ENCODE results near the gene AMT. TPM values are rescaled to one million over a fixed set of nuclear protein-coding genes. Genes with fewer than 3 reads are reported as not detected.

The AMT gene
- total and polyA plus RNA-seq, 5 experiments from 2014 or later, result 1.6 to 9.9 (median 3.1) TPM

GRCh38 chr3:49385617-49386016 is 36.7 kb downstream of the AMT start:
- peak overlapping the region in 4 of 10 donors; percentile 31 to 57 (median 50) for H3K27ac Mint-ChIP-seq
- POLR2A ChIA-PET, result interaction anchor here (0.6 kb wide), 1 partner anchor 176 kb away, joined by 5 read pairs; no protein-coding TSS in a partner anchor
- ATAC-seq (no peak), DNase-seq (no peak)
- H3K4me1 Mint-ChIP-seq, result peaks cover 20 to 82% (median 63%) of the 10 kb centered on the region in 4 donors
- H3K36me3 Mint-ChIP-seq, result peaks cover 0 to 28% (median 0%) of the 10 kb centered on the region in 3 donors
- H3K27me3 Mint-ChIP-seq, result no peaks in the 10 kb centered on the region
- H3K9me3 Mint-ChIP-seq, result no peaks in the 10 kb centered on the region
- H3K4me3 Mint-ChIP-seq, result peak overlapping the region in 3 of 10 donors; percentile 4 to 49 (median 18)

- POLR2A ChIA-PET, result no interaction called here
- no peak for ATAC-seq
- DNase-seq, result no peak
- H3K9me3 Mint-ChIP-seq, result no peaks in the 10 kb centered on the region
- H3K27me3 Mint-ChIP-seq, result no peaks in the 10 kb centered on the region
- H3K36me3 Mint-ChIP-seq, result peaks cover 0 to 27% (median 0%) of the 10 kb centered on the region in 3 donors
- peaks cover 30 to 79% (median 69%) of the 10 kb centered on the region in 4 donors for H3K4me1 Mint-ChIP-seq
- H3K4me3 Mint-ChIP-seq, result peak overlapping the region in 2 of 10 donors; percentile 15 to 36
- peak overlapping the region in 7 of 10 donors; percentile 0 to 84 (median 47) for H3K27ac Mint-ChIP-seq
Measured at GRCh38 chr3:49383387-49383786, 38.9 kb downstream of the AMT start.

- DNase-seq, result no peak
- Mint-ChIP-seq H3K4me1 (peaks cover 18 to 64% (median 53%) of the 10 kb centered on the region in 4 donors), H3K27me3 (no peaks in the 10 kb centered on the region), H3K36me3 (peaks cover 0 to 40% (median 12%) of the 10 kb centered on the region in 3 donors), H3K9me3 (no peaks in the 10 kb centered on the region), H3K4me3 (peak overlapping the region in 4 of 10 donors; percentile 4 to 26 (median 18)), H3K27ac (peak overlapping the region in 6 of 10 donors; percentile 16 to 85 (median 66))
- POLR2A ChIA-PET, result no interaction called here
- ATAC-seq, result no peak
Measured at GRCh38 chr3:49378249-49378895, 43.9 kb downstream of the AMT start.

GRCh38 chr3:49377483-49377882 is 44.8 kb downstream of the AMT start:
- DNase-seq, result peak in 5 of 10 donors; percentile 5 to 28 (median 6)
- peak; percentile 52 to 63 for ATAC-seq
- H3K4me1 Mint-ChIP-seq, result peaks cover 17 to 60% (median 51%) of the 10 kb centered on the region in 4 donors
- peak overlapping the region in 7 of 10 donors; percentile 18 to 73 (median 45) for H3K27ac Mint-ChIP-seq
- no peaks in the 10 kb centered on the region for H3K27me3 Mint-ChIP-seq
- POLR2A ChIA-PET, result no interaction called here
- no peaks in the 10 kb centered on the region for H3K9me3 Mint-ChIP-seq
- peaks cover 0 to 45% (median 13%) of the 10 kb centered on the region in 3 donors for H3K36me3 Mint-ChIP-seq
- peak overlapping the region in 3 of 10 donors; percentile 4 to 41 (median 14) for H3K4me3 Mint-ChIP-seq

GRCh38 chr3:49371946-49372345 is 50.3 kb downstream of the AMT start:
- Mint-ChIP-seq H3K36me3 (peaks cover 0 to 82% (median 15%) of the 10 kb centered on the region in 3 donors), H3K4me3 (no peak overlapping the region), H3K27me3 (no peaks in the 10 kb centered on the region), H3K4me1 (peaks cover 7 to 39% (median 30%) of the 10 kb centered on the region in 4 donors), H3K27ac (peak overlapping the region in 2 of 10 donors; percentile 14 to 79), H3K9me3 (no peaks in the 10 kb centered on the region)
- POLR2A ChIA-PET, result no interaction called here
- no peak for DNase-seq
- no peak for ATAC-seq

GRCh38 chr3:49370585-49371290 is 51.5 kb downstream of the AMT start:
- H3K27me3 Mint-ChIP-seq, result no peaks in the 10 kb centered on the region
- H3K4me3 Mint-ChIP-seq, result no peak overlapping the region
- H3K36me3 Mint-ChIP-seq, result peaks cover 0 to 93% (median 15%) of the 10 kb centered on the region in 3 donors
- H3K4me1 Mint-ChIP-seq, result peaks cover 8 to 32% (median 28%) of the 10 kb centered on the region in 4 donors
- no peak for ATAC-seq
- POLR2A ChIA-PET, result no interaction called here
- peak overlapping the region; percentile 4 to 79 (median 42) for H3K27ac Mint-ChIP-seq
- H3K9me3 Mint-ChIP-seq, result no peaks in the 10 kb centered on the region
- DNase-seq, result no peak

Other genes with a start within 250 kb of the AMT start
- 10 to 100 TPM; 11.6 to 12.1 TPM for gene C3orf62, start 145.2 kb downstream of the AMT start, total RNA-seq
- 1 to 10 TPM in 1 of 3 donors, under 1 TPM in 2; 0.73 to 1.4 (median 0.75) TPM for gene C3orf62, start 145.2 kb downstream of the AMT start, polyA plus RNA-seq
- gene USP4, start 82.4 kb downstream of the AMT start, total RNA-seq, result 100 to 1,000 TPM; 108 to 118 TPM
- gene USP4, start 82.4 kb downstream of the AMT start, polyA plus RNA-seq, result 10 to 100 TPM; 49.6 to 69.1 (median 50.6) TPM
- gene GPX1, start 64.1 kb downstream of the AMT start, total RNA-seq, result 10 to 100 TPM; 73.6 to 83.7 TPM
- 100 to 1,000 TPM; 149 to 249 (median 224) TPM for gene GPX1, start 64.1 kb downstream of the AMT start, polyA plus RNA-seq
- gene RHOA, start 10.5 kb downstream of the AMT start, total RNA-seq, result 100 to 1,000 TPM; 235 to 254 TPM
- gene RHOA, start 10.5 kb downstream of the AMT start, polyA plus RNA-seq, result 100 to 1,000 TPM; 478 to 683 (median 552) TPM
- 10 to 100 TPM; 34.0 to 34.1 TPM for gene TCTA, start 10.1 kb downstream of the AMT start, total RNA-seq
- 10 to 100 TPM; 37.6 to 48.8 (median 45.5) TPM for gene TCTA, start 10.1 kb downstream of the AMT start, polyA plus RNA-seq
- 10 to 100 TPM; 21.6 to 23.0 TPM for gene NICN1, start 6.9 kb upstream of the AMT start, total RNA-seq
- gene NICN1, start 6.9 kb upstream of the AMT start, polyA plus RNA-seq, result 1 to 10 TPM; 7.4 to 9.7 (median 8.2) TPM
- 10 to 100 TPM; 16.8 to 20.3 TPM for gene DAG1, start 47.8 kb upstream of the AMT start, total RNA-seq
- 1 to 10 TPM; 4.6 to 6.4 (median 4.7) TPM for gene DAG1, start 47.8 kb upstream of the AMT start, polyA plus RNA-seq
- under 1 TPM; 0.22 to 0.23 TPM for gene BSN, start 132.0 kb upstream of the AMT start, total RNA-seq
- under 1 TPM in 1 of 3 donors, not detected in 2; 0.19 TPM for gene BSN, start 132.0 kb upstream of the AMT start, polyA plus RNA-seq